ENCODE measurements around the gene FN3K. TPM values are rescaled to one million over a fixed set of nuclear protein-coding genes. Genes with fewer than 3 reads are reported as not detected.

The FN3K gene
- total and polyA plus RNA-seq, 7 experiments from 2014 or later: 0.97 to 14.1 (median 4.1) TPM

- Histone ChIP-seq H3K27me3 (ENCODE audit: control insufficient read depth in 2 of 2, insufficient read depth in 2 of 2, low read length in 2 of 2) (no peaks in the 10 kb centered on the region), H3K36me3 (ENCODE audit: control insufficient read depth in 2 of 3, insufficient read depth in 3 of 3, low read length in 3 of 3) (no peaks in the 10 kb centered on the region), H3K9me3 (ENCODE audit: control insufficient read depth in 2 of 3, low read length in 3 of 3) (no peaks in the 10 kb centered on the region), H3K4me1 (ENCODE audit: control insufficient read depth in 2 of 2, insufficient read depth in 2 of 2, low read length in 2 of 2) (peaks cover 1 to 2% of the 10 kb centered on the region in 2 donors), H3K4me3 (ENCODE audit: low read length) (no peak overlapping the region), H3K27ac (ENCODE audit: low read depth, low read length) (no peak overlapping the region)
- no peaks in the 10 kb centered on the region for H3K9me3 Mint-ChIP-seq
- H3K36me3 Mint-ChIP-seq: no peaks in the 10 kb centered on the region
- POLR2A ChIA-PET: no interaction called here
- H3K27me3 Mint-ChIP-seq: peaks cover 0 to under 1% (median 0%) of the 10 kb centered on the region in 5 donors
- H3K27ac Mint-ChIP-seq: no peak overlapping the region
- CTCF ChIA-PET: no interaction called here
- intact Hi-C loops (cut with micrococcal nuclease): no loop called here
- H3K4me3 Mint-ChIP-seq: no peak overlapping the region
- DNase-seq: no peak
- no peak for ATAC-seq
- peaks cover 0 to 11% (median 7%) of the 10 kb centered on the region in 7 donors for H3K4me1 Mint-ChIP-seq
Measured at GRCh38 chr17:82702231-82702927, 33.0 kb upstream of the FN3K start.

- Histone ChIP-seq H3K27ac (ENCODE audit: low read depth, low read length) (no peak overlapping the region), H3K27me3 (ENCODE audit: control insufficient read depth in 2 of 2, insufficient read depth in 2 of 2, low read length in 2 of 2) (no peaks in the 10 kb centered on the region), H3K9me3 (ENCODE audit: control insufficient read depth in 2 of 3, low read length in 3 of 3) (no peaks in the 10 kb centered on the region), H3K4me3 (ENCODE audit: low read length) (no peak overlapping the region), H3K36me3 (ENCODE audit: control insufficient read depth in 2 of 3, insufficient read depth in 3 of 3, low read length in 3 of 3) (no peaks in the 10 kb centered on the region), H3K4me1 (ENCODE audit: control insufficient read depth in 2 of 2, insufficient read depth in 2 of 2, low read length in 2 of 2) (no peaks in the 10 kb centered on the region)
- CTCF ChIA-PET: no interaction called here
- Mint-ChIP-seq H3K4me3 (no peak overlapping the region), H3K27ac (no peak overlapping the region), H3K4me1 (peaks cover 0 to 11% (median 7%) of the 10 kb centered on the region in 7 donors), H3K36me3 (no peaks in the 10 kb centered on the region), H3K27me3 (no peaks in the 10 kb centered on the region), H3K9me3 (no peaks in the 10 kb centered on the region)
- DNase-seq: no peak
- intact Hi-C loops (cut with micrococcal nuclease): no loop called here
- ATAC-seq: no peak
- POLR2A ChIA-PET: no interaction called here
Measured at GRCh38 chr17:82703036-82703745, 32.2 kb upstream of the FN3K start.

DNA sequence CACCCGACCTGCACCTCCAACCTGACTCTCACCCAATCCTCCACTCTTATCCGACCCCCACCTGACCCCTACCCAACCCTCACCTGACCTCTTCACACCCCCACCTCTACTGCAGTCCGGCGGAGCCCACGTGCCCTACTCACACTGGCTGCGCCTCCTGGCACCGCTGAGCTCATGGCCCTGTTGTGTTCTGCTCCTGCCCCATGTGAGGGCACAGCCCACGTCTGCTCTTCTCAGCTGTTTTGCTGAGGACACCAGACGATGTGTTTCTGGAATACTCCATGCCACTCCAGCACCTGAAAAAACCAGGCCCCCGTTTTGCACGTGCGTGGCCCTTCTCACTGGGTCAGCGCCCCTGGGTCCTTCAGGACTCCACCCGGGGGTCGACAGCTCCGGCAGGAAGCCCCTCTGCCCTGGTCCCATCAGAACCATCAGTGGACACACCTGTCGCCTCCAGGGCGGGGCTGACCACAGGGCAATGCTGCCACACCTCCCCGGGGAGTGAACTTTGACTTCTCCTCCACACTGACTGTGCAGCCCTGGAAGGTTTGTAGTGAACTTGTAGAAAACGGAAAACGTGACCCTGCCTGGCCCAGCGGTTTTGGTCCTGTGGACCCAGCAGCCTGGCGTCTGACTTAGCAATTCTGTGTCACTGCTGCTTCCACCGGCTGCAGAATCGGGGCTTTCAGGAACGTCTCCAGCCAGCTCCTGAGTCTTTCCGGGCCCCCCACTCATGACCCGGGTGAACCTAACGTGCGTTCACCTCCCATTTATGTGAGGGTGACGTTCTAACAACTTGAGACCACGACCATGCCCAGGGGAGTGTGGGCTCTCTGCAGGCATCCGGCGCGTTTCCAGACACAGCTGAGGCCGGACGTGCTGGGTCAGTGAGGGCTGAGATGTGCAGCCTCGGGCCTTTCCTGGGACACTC is 31.2 kb upstream of the FN3K start:
- Histone ChIP-seq H3K36me3 (ENCODE audit: control insufficient read depth in 2 of 3, insufficient read depth in 3 of 3, low read length in 3 of 3) (no peaks in the 10 kb centered on the region), H3K27ac (ENCODE audit: low read depth, low read length) (no peak overlapping the region), H3K4me1 (ENCODE audit: control insufficient read depth in 2 of 2, insufficient read depth in 2 of 2, low read length in 2 of 2) (no peaks in the 10 kb centered on the region), H3K27me3 (ENCODE audit: control insufficient read depth in 2 of 2, insufficient read depth in 2 of 2, low read length in 2 of 2) (no peaks in the 10 kb centered on the region), H3K4me3 (ENCODE audit: low read length) (no peak overlapping the region), H3K9me3 (ENCODE audit: control insufficient read depth in 2 of 3, low read length in 3 of 3) (no peaks in the 10 kb centered on the region)
- Mint-ChIP-seq H3K27ac (no peak overlapping the region), H3K9me3 (no peaks in the 10 kb centered on the region), H3K4me1 (peaks cover 0 to 7% (median 6%) of the 10 kb centered on the region in 7 donors), H3K27me3 (no peaks in the 10 kb centered on the region), H3K36me3 (no peaks in the 10 kb centered on the region), H3K4me3 (no peak overlapping the region)
- intact Hi-C loops (cut with micrococcal nuclease): no loop called here
- ChIA-PET CTCF (no interaction called here), POLR2A (no interaction called here)
- DNase-seq (no peak), ATAC-seq (no peak)

- H3K27ac Mint-ChIP-seq: no peak overlapping the region
- no peaks in the 10 kb centered on the region for H3K27me3 Mint-ChIP-seq
- CTCF ChIA-PET: no interaction called here
- Histone ChIP-seq H3K27me3 (ENCODE audit: control insufficient read depth in 2 of 2, insufficient read depth in 2 of 2, low read length in 2 of 2) (no peaks in the 10 kb centered on the region), H3K27ac (ENCODE audit: low read depth, low read length) (no peak overlapping the region), H3K36me3 (ENCODE audit: control insufficient read depth in 2 of 3, insufficient read depth in 3 of 3, low read length in 3 of 3) (no peaks in the 10 kb centered on the region), H3K4me3 (ENCODE audit: low read length) (no peak overlapping the region), H3K9me3 (ENCODE audit: control insufficient read depth in 2 of 3, low read length in 3 of 3) (no peaks in the 10 kb centered on the region), H3K4me1 (ENCODE audit: control insufficient read depth in 2 of 2, insufficient read depth in 2 of 2, low read length in 2 of 2) (no peaks in the 10 kb centered on the region)
- H3K9me3 Mint-ChIP-seq: no peaks in the 10 kb centered on the region
- ATAC-seq (no peak), DNase-seq (no peak)
- H3K4me3 Mint-ChIP-seq: no peak overlapping the region
- peaks cover 0 to under 1% (median 0%) of the 10 kb centered on the region in 7 donors for H3K4me1 Mint-ChIP-seq
- H3K36me3 Mint-ChIP-seq: no peaks in the 10 kb centered on the region
- intact Hi-C loops (cut with micrococcal nuclease): no loop called here
- POLR2A ChIA-PET: no interaction called here
Measured at GRCh38 chr17:82704886-82705285, 30.5 kb upstream of the FN3K start.

GRCh38 chr17:82705756-82706155 is 29.7 kb upstream of the FN3K start:
- DNase-seq: no peak
- H3K4me3 ChIP-seq (ENCODE audit: low read length): no peak overlapping the region
- no peaks in the 10 kb centered on the region for H3K4me1 ChIP-seq (ENCODE audit: control insufficient read depth in 2 of 2, insufficient read depth in 2 of 2, low read length in 2 of 2)
- ChIA-PET POLR2A (no interaction called here), CTCF (no interaction called here)
- H3K36me3 ChIP-seq (ENCODE audit: control insufficient read depth in 2 of 3, insufficient read depth in 3 of 3, low read length in 3 of 3): no peaks in the 10 kb centered on the region
- H3K4me3 Mint-ChIP-seq: no peak overlapping the region
- no peaks in the 10 kb centered on the region for H3K36me3 Mint-ChIP-seq
- no peaks in the 10 kb centered on the region for H3K27me3 ChIP-seq (ENCODE audit: control insufficient read depth in 2 of 2, insufficient read depth in 2 of 2, low read length in 2 of 2)
- H3K9me3 Mint-ChIP-seq: no peaks in the 10 kb centered on the region
- intact Hi-C loops (cut with micrococcal nuclease): no loop called here
- no peak overlapping the region for H3K27ac ChIP-seq (ENCODE audit: low read depth, low read length)
- no peaks in the 10 kb centered on the region for H3K9me3 ChIP-seq (ENCODE audit: control insufficient read depth in 2 of 3, low read length in 3 of 3)
- ATAC-seq: no peak
- H3K4me1 Mint-ChIP-seq: no peaks in the 10 kb centered on the region
- H3K27ac Mint-ChIP-seq: no peak overlapping the region
- H3K27me3 Mint-ChIP-seq: no peaks in the 10 kb centered on the region

GRCh38 chr17:82709024-82709675 is 26.3 kb upstream of the FN3K start:
- H3K4me1 Mint-ChIP-seq: no peaks in the 10 kb centered on the region
- POLR2A ChIA-PET: no interaction called here
- Histone ChIP-seq H3K9me3 (ENCODE audit: control insufficient read depth in 2 of 3, low read length in 3 of 3) (no peaks in the 10 kb centered on the region), H3K4me3 (ENCODE audit: low read length) (no peak overlapping the region), H3K27ac (ENCODE audit: low read depth, low read length) (no peak overlapping the region), H3K36me3 (ENCODE audit: control insufficient read depth in 2 of 3, insufficient read depth in 3 of 3, low read length in 3 of 3) (no peaks in the 10 kb centered on the region), H3K4me1 (ENCODE audit: control insufficient read depth in 2 of 2, insufficient read depth in 2 of 2, low read length in 2 of 2) (no peaks in the 10 kb centered on the region), H3K27me3 (ENCODE audit: control insufficient read depth in 2 of 2, insufficient read depth in 2 of 2, low read length in 2 of 2) (no peaks in the 10 kb centered on the region)
- H3K4me3 Mint-ChIP-seq: no peak overlapping the region
- H3K36me3 Mint-ChIP-seq: no peaks in the 10 kb centered on the region
- no peak overlapping the region for H3K27ac Mint-ChIP-seq
- no peaks in the 10 kb centered on the region for H3K27me3 Mint-ChIP-seq
- no peak for DNase-seq
- ATAC-seq: no peak
- H3K9me3 Mint-ChIP-seq: no peaks in the 10 kb centered on the region
- CTCF ChIA-PET: no interaction called here
- intact Hi-C loops (cut with micrococcal nuclease): no loop called here

Data from naive thymus-derived CD4-positive, alpha-beta T cell (primary cell).